Right cardiac atrium (tissue), 5 donors: Measurements from ENCODE around the gene SRR. TPM values are rescaled to one million over a fixed set of nuclear protein-coding genes. Genes with fewer than 3 reads are reported as not detected.
A peak's percentile ranks its signal among the peaks of the same experiment; 100 is the strongest.
"Not testable (repeated sequence)": the region's sequence is repeated elsewhere in the genome, so short reads cannot be mapped to it uniquely, and the experiment has no call there.

Experiments
- ATAC-seq, 2 donors: fragments of 200-7000 bp; cut with Tn5 transposase; one replicate each; pipeline versions ENCODE4 v1.8.0 to v1.9.1; 2020; ENCODE audit warnings: moderate library complexity in 2 of 2, mild to moderate bottlenecking in 1 of 2
- DNase-seq, 3 donors: peaks; one replicate each; pipeline ENCODE4 v3.0.0-alpha.2; 2020
- H3K27ac ChIP-seq: one replicate; pipeline ENCODE4 v1.5.1; 2013; ENCODE audit warnings: mild to moderate bottlenecking, low read length, control low read depth, moderate library complexity
- H3K27me3 ChIP-seq: one replicate; pipeline ENCODE4 v1.6.1; 2013; ENCODE audit not compliant: control insufficient read depth, insufficient read depth
- H3K4me1 ChIP-seq: one replicate; pipeline ENCODE4 v1.6.1; 2013; ENCODE audit warnings: low read length; ENCODE audit not compliant: control insufficient read depth, insufficient read depth
- H3K4me3 ChIP-seq: one replicate; pipeline ENCODE4 v1.5.1; 2013; ENCODE audit warnings: low read length, control low read depth
- H3K9me3 ChIP-seq: one replicate; pipeline ENCODE4 v1.6.1; 2013; ENCODE audit warnings: low read length; ENCODE audit not compliant: control insufficient read depth
- WGBS: extraction: QIAGEN DNeasy Blood & Tissue Kit; methylation state at CpG from one replicate; pipeline ENCODE4 v1.1.7; 2013; 5-methylcytosine and 5-hydroxymethylcytosine counted together
- intact Hi-C, 4 donors: fragments of 100-400 bp; cut with DNase I; formaldehyde crosslinking; loops; one replicate each; pipeline versions ENCODE4 v1.11.0 to v1.14.0; 2022 to 2023
- long read RNA-seq, 4 donors: library from polyadenylated mRNA; unstranded; transcript quantifications; one replicate each; pipeline ENCODE4 v2.0.0, GENCODE V29; 2020 to 2021
- polyA plus RNA-seq: library from polyadenylated mRNA; stranded (reverse); fragments of 200-250 nt; gene quantifications from one replicate; pipeline ENCODE4 v1.2.3, GENCODE V29; 2013
- total RNA-seq, 4 donors: library from RNA; stranded (reverse); fragmentation: NEBNext Ultra II Directional; extraction: Animal tissue kit (Norgen Biotek cat#: 25700); gene quantifications; one replicate each; pipeline ENCODE4 v1.2.1, GENCODE V29; 2021
- donor health status: healthy with polysubstance abuse.
- donor health status: DM: no; HTN: yes; CAD: no.
- donor health status: DM: no; HTN: no; CAD: no.
- donor health status: DM: no; HTN: yes; CAD: no; lungs with severe emphysema.
- donor health status: DM: yes; HTN: yes; CAD: no.

The SRR gene
- 10 to 100 TPM; 11.1 to 12.5 (median 11.8) TPM for total RNA-seq
- 5.2 TPM for polyA plus RNA-seq
- long read RNA-seq, donor 1, transcript SRR-201 (8 exons, 2,728 nt): major isoform, 16 of 21 reads
- long read RNA-seq, donor 1, partial matches to known transcripts: 2 of 21 reads
- long read RNA-seq, donor 1, other reads (novel, unspliced or antisense): 3 of 21 reads
- long read RNA-seq, donor 2, partial matches to known transcripts: 0 of 3 reads
- long read RNA-seq, donor 2, other reads (novel, unspliced or antisense): 0 of 3 reads
- long read RNA-seq, donor 3, transcript SRR-201 (8 exons, 2,728 nt): major isoform, 43 of 48 reads
- long read RNA-seq, donor 3, partial matches to known transcripts: 2 of 48 reads
- long read RNA-seq, donor 3, other reads (novel, unspliced or antisense): 3 of 48 reads
- long read RNA-seq, donor 4, transcript SRR-201 (8 exons, 2,728 nt): major isoform, 11 of 13 reads
- long read RNA-seq, donor 4, partial matches to known transcripts: 0 of 13 reads
- long read RNA-seq, donor 4, other reads (novel, unspliced or antisense): 2 of 13 reads

GRCh38 chr17:2303204-2304188 lies at the start of gene SRR, which contains the start of gene SMG6:
TSS of gene SRR (plus strand) at chr17:2303950. CDS start at chr17:2315561, 11,611 bp downstream.
TSS of gene SMG6 (minus strand) at chr17:2303785. CDS start at chr17:2303720, 65 bp downstream.
- Histone ChIP-seq H3K27me3 (no peaks in the 10 kb centered on the region), H3K4me3 (peak within 1 kb of the TSS; percentile 93), H3K27ac (peak within 1 kb of the TSS; percentile 83), H3K9me3 (no peaks in the 10 kb centered on the region), H3K4me1 (peaks cover 2% of the 10 kb centered on the region)
- peak; percentile 98 for ATAC-seq
- intact Hi-C loops: no loop called here
- peak; percentile 93 to 97 (median 97) for DNase-seq
- under 1% methylated on average over 108 of the region's 108 CpGs for WGBS

GRCh38 chr17:2258830-2259229 lies 44.9 kb upstream of the SRR start:
- H3K4me3 ChIP-seq, DNase-seq, ATAC-seq, H3K27ac ChIP-seq, H3K4me1 ChIP-seq, intact Hi-C loops, H3K27me3 ChIP-seq, H3K9me3 ChIP-seq: not testable (repeated sequence)
- WGBS: 95% methylated on average over 8 of the region's 8 CpGs

GRCh38 chr17:2259769-2260536 lies 43.8 kb upstream of the SRR start:
- intact Hi-C loops: no loop called here
- Histone ChIP-seq H3K4me1 (peaks cover 4% of the 10 kb centered on the region), H3K4me3 (no peak overlapping the region), H3K27me3 (no peaks in the 10 kb centered on the region), H3K27ac (no peak overlapping the region), H3K9me3 (no peaks in the 10 kb centered on the region)
- DNase-seq (no peak), ATAC-seq (no peak)
- WGBS: 78% methylated on average over 8 of the region's 8 CpGs

GRCh38 chr17:2262135-2262587 lies 41.6 kb upstream of the SRR start:
- Histone ChIP-seq H3K4me1 (peaks cover 4% of the 10 kb centered on the region), H3K27me3 (no peaks in the 10 kb centered on the region), H3K4me3 (no peak overlapping the region), H3K27ac (no peak overlapping the region), H3K9me3 (no peaks in the 10 kb centered on the region)
- WGBS: 72% methylated on average over 2 of the region's 2 CpGs
- ATAC-seq: peak; percentile 29 to 41
- intact Hi-C loops: no loop called here
- no peak for DNase-seq

- Histone ChIP-seq H3K27me3 (no peaks in the 10 kb centered on the region), H3K9me3 (no peaks in the 10 kb centered on the region), H3K4me3 (no peak overlapping the region), H3K27ac (no peak overlapping the region), H3K4me1 (peaks cover 4% of the 10 kb centered on the region)
- 63% methylated on average over 8 of the region's 8 CpGs for WGBS
- intact Hi-C loops: no loop called here
- no peak for DNase-seq
- ATAC-seq: no peak
Observed at GRCh38 chr17:2263183-2264066, 40.3 kb upstream of the SRR start.

- Histone ChIP-seq H3K4me1 (peaks cover 4% of the 10 kb centered on the region), H3K27ac (no peak overlapping the region)
- 72% methylated on average over 10 of the region's 10 CpGs for WGBS
Observed at GRCh38 chr17:2264067-2264860, 39.5 kb upstream of the SRR start.

GRCh38 chr17:2265166-2265565 lies 38.6 kb upstream of the SRR start:
- ATAC-seq, DNase-seq, H3K27ac ChIP-seq, H3K27me3 ChIP-seq, H3K4me1 ChIP-seq, H3K9me3 ChIP-seq, intact Hi-C loops, H3K4me3 ChIP-seq: not testable (repeated sequence)
- 97% methylated on average over 10 of the region's 10 CpGs for WGBS

More at GRCh38 chr17:2264067-2264860, 39.5 kb upstream of the SRR start:
- no peaks in the 10 kb centered on the region for H3K9me3 ChIP-seq
- ATAC-seq (no peak), DNase-seq (no peak)
- H3K4me3 ChIP-seq: no peak overlapping the region
- H3K27me3 ChIP-seq: no peaks in the 10 kb centered on the region
- intact Hi-C loops: no loop called here

GRCh38 chr17:2266045-2266864 lies 37.5 kb upstream of the SRR start:
- 74% methylated on average over 13 of the region's 13 CpGs for WGBS
- ATAC-seq: peak; percentile 42 to 80
- H3K4me1 ChIP-seq: peaks cover 4% of the 10 kb centered on the region
- no peaks in the 10 kb centered on the region for H3K9me3 ChIP-seq
- no peaks in the 10 kb centered on the region for H3K27me3 ChIP-seq
- no peak for DNase-seq
- no peak overlapping the region for H3K4me3 ChIP-seq
- no peak overlapping the region for H3K27ac ChIP-seq
- intact Hi-C loops: no loop called here
